SK-N-SH treated with all-trans-retinoic acid at 6 μM for 48 hours (cell line): Measurements from ENCODE around the gene LCLAT1.

Experiments
- ATAC-seq: fragments of 200-7000 bp; cut with Tn5 transposase; 3 replicates; pipeline ENCODE4 v1.9.1; 2020; ENCODE audit warnings: mild to moderate bottlenecking, moderate library complexity
- ARNTL ChIP-seq: fragments of 450-650 bp; formaldehyde crosslinking; IDR thresholded peaks from 2 replicates; pipeline ENCODE4 v1.5.0; 2020; ENCODE audit warnings: low read depth, mild to moderate bottlenecking, moderate library complexity, borderline replicate concordance
- BACH2 ChIP-seq: fragments of 250-450 bp; sonication (Bioruptor Pico); IDR thresholded peaks from 2 replicates; pipeline ENCODE4 v1.9.0; 2021; ENCODE audit warnings: mild to moderate bottlenecking, borderline replicate concordance
- CREB5 ChIP-seq: fragments of 250-450 bp; sonication (Bioruptor Pico); IDR thresholded peaks from 2 replicates; pipeline ENCODE4 v1.5.1; 2020; ENCODE audit warnings: low read depth, mild to moderate bottlenecking, moderate library complexity
- CSDC2 ChIP-seq: fragments of 250-450 bp; sonication (Bioruptor Pico); IDR thresholded peaks from 2 replicates; pipeline ENCODE4 v1.5.0; 2020; ENCODE audit warnings: mild to moderate bottlenecking, moderate library complexity
- CSRNP3 ChIP-seq: fragments of 250-450 bp; sonication (Bioruptor Pico); IDR thresholded peaks from 2 replicates; pipeline ENCODE4 v1.5.1; 2021; ENCODE audit warnings: mild to moderate bottlenecking, moderate library complexity
- GLIS3 ChIP-seq: fragments of 250-450 bp; sonication (Bioruptor Pico); IDR thresholded peaks from 2 replicates; pipeline ENCODE4 v1.5.0; 2020; ENCODE audit warnings: mild to moderate bottlenecking, moderate library complexity
- ISL1 ChIP-seq: fragments of 250-450 bp; sonication (Bioruptor Pico); IDR thresholded peaks from 2 replicates; pipeline ENCODE4 v2.1.2; 2022; ENCODE audit warnings: mild to moderate bottlenecking, moderate library complexity
- OSR1 ChIP-seq: fragments of 250-450 bp; sonication (Bioruptor Pico); IDR thresholded peaks from 2 replicates; pipeline ENCODE4 v1.8.0; 2022; ENCODE audit warnings: moderate library complexity, mild to moderate bottlenecking, inconsistent platforms
- PATZ1 ChIP-seq: fragments of 250-450 bp; sonication (Bioruptor Pico); IDR thresholded peaks from 2 replicates; pipeline ENCODE4 v1.8.0; 2020; ENCODE audit warnings: mild to moderate bottlenecking, moderate library complexity, borderline replicate concordance
- POU6F1 ChIP-seq: fragments of 250-450 bp; sonication (Bioruptor Pico); IDR thresholded peaks from 2 replicates; pipeline ENCODE4 v1.8.0; 2021; ENCODE audit warnings: low read depth, mild to moderate bottlenecking, moderate library complexity, borderline replicate concordance
- PPARA ChIP-seq: fragments of 250-450 bp; sonication (Bioruptor Pico); IDR thresholded peaks from 2 replicates; pipeline ENCODE4 v1.5.0; 2020; ENCODE audit warnings: mild to moderate bottlenecking, borderline replicate concordance
- RARB ChIP-seq: fragments of 250-450 bp; sonication (Bioruptor Pico); IDR thresholded peaks from 2 replicates; pipeline ENCODE4 v1.8.0; 2021; ENCODE audit warnings: mild to moderate bottlenecking, moderate library complexity
- SNAI2 ChIP-seq: fragments of 250-450 bp; sonication (Bioruptor Pico); IDR thresholded peaks from 2 replicates; pipeline ENCODE4 v1.5.0; 2020; ENCODE audit warnings: mild to moderate bottlenecking, moderate library complexity
- TCF4 ChIP-seq: fragments of 250-450 bp; sonication (Bioruptor Pico); IDR thresholded peaks from 2 replicates; pipeline ENCODE4 v1.8.0; 2021; ENCODE audit warnings: mild to moderate bottlenecking, moderate library complexity, borderline replicate concordance
- TOX ChIP-seq: fragments of 250-450 bp; sonication (Bioruptor Pico); IDR thresholded peaks from 2 replicates; pipeline ENCODE4 v1.8.0; 2021; ENCODE audit warnings: mild to moderate bottlenecking, moderate library complexity, borderline replicate concordance
- TSHZ2 ChIP-seq: fragments of 250-450 bp; sonication (Bioruptor Pico); IDR thresholded peaks from 2 replicates; pipeline ENCODE4 v1.5.0; 2020; ENCODE audit warnings: mild to moderate bottlenecking, moderate library complexity
- ZFP3 ChIP-seq: fragments of 250-450 bp; sonication (Bioruptor Pico); IDR thresholded peaks from 2 replicates; pipeline ENCODE4 v1.5.0; 2020; ENCODE audit warnings: mild to moderate bottlenecking, moderate library complexity
- ZFP30 ChIP-seq: fragments of 450-650 bp; formaldehyde crosslinking; IDR thresholded peaks from 2 replicates; pipeline ENCODE4 v1.5.0; 2022; ENCODE audit warnings: mild to moderate bottlenecking, moderate library complexity
- ZNF565 ChIP-seq: fragments of 450-650 bp; formaldehyde crosslinking; conservative IDR thresholded peaks from 2 replicates; pipeline ENCODE4 v1.5.0; 2020; ENCODE audit warnings: low read depth, mild to moderate bottlenecking, moderate library complexity

LCLAT1 gene

GRCh38 chr2:30514134-30514847 is 67.2 kb downstream of the LCLAT1 start:
- ATAC-seq, result peak; percentile 82
- TF ChIP-seq ISL1 (CRISPR knock-in tag) (peak; percentile 31; the same call in 1 of the 2 replicates), CREB5 (no peak), TSHZ2 (CRISPR knock-in tag) (peak; percentile 29; the same call in 1 of the 2 replicates), TCF4 (CRISPR knock-in tag) (peak; percentile 31; the same call in 1 of the 2 replicates), POU6F1 (CRISPR knock-in tag) (no peak)

- ATAC-seq, result peak; percentile 39
- no peak for TF ChIP-seq SNAI2 (CRISPR knock-in tag)
- no peak for TF ChIP-seq RARB
- TF ChIP-seq TCF4 (CRISPR knock-in tag), result 0 out of 2 replicates have a peak, but pooled peaks have one; percentile 5
These were observed 67.9 kb downstream of the LCLAT1 start for GRCh38 chr2:30514848-30515435.

- no peak for ATAC-seq
- TF ChIP-seq ZFP30 (CRISPR knock-in tag) (no peak), CSDC2 (CRISPR knock-in tag) (no peak), GLIS3 (no peak), ZNF565 (no peak), TSHZ2 (CRISPR knock-in tag) (no peak), BACH2 (no peak), PPARA (CRISPR knock-in tag) (no peak), TOX (CRISPR knock-in tag) (no peak), ZFP3 (CRISPR knock-in tag) (no peak), CSRNP3 (no peak), TCF4 (CRISPR knock-in tag) (no peak), OSR1 (no peak), ARNTL (CRISPR knock-in tag) (no peak), SNAI2 (CRISPR knock-in tag) (no peak), ISL1 (CRISPR knock-in tag) (no peak), PATZ1 (CRISPR knock-in tag) (no peak), RARB (no peak)
These were observed 69.1 kb downstream of the LCLAT1 start for GRCh38 chr2:30516166-30516565.
